ENCODE data around the gene TMEM218. TPM values are rescaled to one million over a fixed set of nuclear protein-coding genes. Genes with fewer than 3 reads are reported as not detected.

Gene TMEM218
- total and polyA plus RNA-seq, 2 experiments from 2014 or later = 30.1 to 44.9 TPM

GRCh38 chr11:125123194-125123946 is 11.9 kb upstream of the TMEM218 start:
- Histone ChIP-seq H3F3A (ENCODE audit: insufficient read depth) (no peaks in the 10 kb centered on the region), H3K4me1 (ENCODE audit: insufficient read depth) (no peaks in the 10 kb centered on the region), H3K79me2 (ENCODE audit: insufficient read depth) (no peaks in the 10 kb centered on the region), H3K36me3 (ENCODE audit: low read depth) (no peaks in the 10 kb centered on the region), H3K9ac (no peak overlapping the region), H3K9me2 (ENCODE audit: insufficient read depth) (no peaks in the 10 kb centered on the region), H3K27me3 (replicated peaks; ENCODE audit: insufficient read depth) (no peaks in the 10 kb centered on the region), H3K27ac (no peak overlapping the region), H4K20me1 (ENCODE audit: insufficient read depth) (no peaks in the 10 kb centered on the region), H2AFZ (peak overlapping the region; percentile 94), H3K4me2 (ENCODE audit: unreplicated experiment) (no peak overlapping the region), H3K4me3 (0 out of 2 replicates have a peak overlapping the region, but pooled peaks have one; percentile 24), H3K9me3 (ENCODE audit: low read depth) (no peaks in the 10 kb centered on the region)
- WGBS, 2 experiments (ENCODE audit: low coverage in 1 of 2, low lambda C conversion rate in 2 of 2, missing lambda C conversion rate in 2 of 2) = 87 to 88% methylated on average over 4 of the region's 4 CpGs
- TF ChIP-seq EZH2phosphoT487 (IDR thresholded peaks at IDR 0.05; ENCODE audit: insufficient read depth, low read depth) (no peak), EZH2 (IDR thresholded peaks at IDR 0.05; ENCODE audit: insufficient read depth, poor library complexity, severe bottlenecking) (no peak)
- in situ Hi-C loops (cut with MboI) = no loop called here
- DNase-seq = no peak

GRCh38 chr11:125117429-125117828 is 6.0 kb upstream of the TMEM218 start:
- peak overlapping the region; percentile 42; the same call in 1 of the 2 replicates for H2AFZ ChIP-seq
- H3K9me3 ChIP-seq (ENCODE audit: low read depth) = no peaks in the 10 kb centered on the region
- no peak overlapping the region for H3K4me3 ChIP-seq
- H3F3A ChIP-seq (ENCODE audit: insufficient read depth) = no peaks in the 10 kb centered on the region
- H3K4me1 ChIP-seq (ENCODE audit: insufficient read depth) = no peaks in the 10 kb centered on the region
- no peak overlapping the region for H3K4me2 ChIP-seq (ENCODE audit: unreplicated experiment)
- no peak overlapping the region for H3K27ac ChIP-seq
- no peak for DNase-seq
- no peak for TF ChIP-seq EZH2phosphoT487 (IDR thresholded peaks at IDR 0.05; ENCODE audit: insufficient read depth, low read depth)
- H3K79me2 ChIP-seq (ENCODE audit: insufficient read depth) = no peaks in the 10 kb centered on the region
- no peaks in the 10 kb centered on the region for H3K27me3 ChIP-seq (replicated peaks; ENCODE audit: insufficient read depth)
- H3K9me2 ChIP-seq (ENCODE audit: insufficient read depth) = no peaks in the 10 kb centered on the region
- in situ Hi-C loops (cut with MboI) = no loop called here
- H3K36me3 ChIP-seq (ENCODE audit: low read depth) = no peaks in the 10 kb centered on the region
- 9% methylated on average over 4 of the region's 4 CpGs for WGBS, 2 experiments (ENCODE audit: low coverage in 1 of 2, low lambda C conversion rate in 2 of 2, missing lambda C conversion rate in 2 of 2)
- H4K20me1 ChIP-seq (ENCODE audit: insufficient read depth) = no peaks in the 10 kb centered on the region
- no peak overlapping the region for H3K9ac ChIP-seq

- Histone ChIP-seq H3K9me2 (ENCODE audit: insufficient read depth) (no peaks in the 10 kb centered on the region), H4K20me1 (ENCODE audit: insufficient read depth) (no peaks in the 10 kb centered on the region), H3K79me2 (ENCODE audit: insufficient read depth) (peaks cover 18% of the 10 kb centered on the region), H3K4me3 (no peak overlapping the region), H3F3A (ENCODE audit: insufficient read depth) (no peaks in the 10 kb centered on the region), H3K4me2 (ENCODE audit: unreplicated experiment) (no peak overlapping the region), H2AFZ (no peak overlapping the region), H3K27me3 (replicated peaks; ENCODE audit: insufficient read depth) (no peaks in the 10 kb centered on the region), H3K4me1 (ENCODE audit: insufficient read depth) (peaks cover 8% of the 10 kb centered on the region; the same call in 1 of the 2 replicates), H3K9ac (no peak overlapping the region), H3K27ac (no peak overlapping the region), H3K36me3 (ENCODE audit: low read depth) (no peaks in the 10 kb centered on the region), H3K9me3 (ENCODE audit: low read depth) (no peaks in the 10 kb centered on the region)
- WGBS, 2 experiments (ENCODE audit: low coverage in 1 of 2, low lambda C conversion rate in 2 of 2, missing lambda C conversion rate in 2 of 2) = 15 to 19% methylated on average over 8 of the region's 8 CpGs
- in situ Hi-C loops (cut with MboI) = no loop called here
- TF ChIP-seq EZH2phosphoT487 (IDR thresholded peaks at IDR 0.05; ENCODE audit: insufficient read depth, low read depth) = no peak
- no peak for TF ChIP-seq EZH2 (IDR thresholded peaks at IDR 0.05; ENCODE audit: insufficient read depth, poor library complexity, severe bottlenecking)
- DNase-seq = peak; percentile 52
Observed at GRCh38 chr11:125114518-125114917, 3.1 kb upstream of the TMEM218 start.

- in situ Hi-C loops (cut with MboI) = no loop called here
- Histone ChIP-seq H3K36me3 (ENCODE audit: low read depth) (no peaks in the 10 kb centered on the region), H3K27ac (peak overlapping the region; percentile 40), H3F3A (ENCODE audit: insufficient read depth) (no peaks in the 10 kb centered on the region), H3K9me2 (ENCODE audit: insufficient read depth) (no peaks in the 10 kb centered on the region), H3K79me2 (ENCODE audit: insufficient read depth) (peaks cover 20% of the 10 kb centered on the region), H3K4me1 (ENCODE audit: insufficient read depth) (peaks cover 8% of the 10 kb centered on the region; the same call in 1 of the 2 replicates), H2AFZ (peak overlapping the region; percentile 97), H3K4me3 (peak overlapping the region; percentile 61), H4K20me1 (ENCODE audit: insufficient read depth) (no peaks in the 10 kb centered on the region), H3K9ac (peak overlapping the region; percentile 58), H3K4me2 (ENCODE audit: unreplicated experiment) (peak overlapping the region; percentile 61), H3K9me3 (ENCODE audit: low read depth) (no peaks in the 10 kb centered on the region), H3K27me3 (replicated peaks; ENCODE audit: insufficient read depth) (no peaks in the 10 kb centered on the region)
- TF ChIP-seq EZH2 (IDR thresholded peaks at IDR 0.05; ENCODE audit: insufficient read depth, poor library complexity, severe bottlenecking) (no peak), EZH2phosphoT487 (IDR thresholded peaks at IDR 0.05; ENCODE audit: insufficient read depth, low read depth) (no peak)
- DNase-seq = no peak
- 65 to 72% methylated on average over 9 of the region's 9 CpGs for WGBS, 2 experiments (ENCODE audit: low coverage in 1 of 2, low lambda C conversion rate in 2 of 2, missing lambda C conversion rate in 2 of 2)
Observed at GRCh38 chr11:125112208-125112604, 780 bp upstream of the TMEM218 start.

All from GM23248 (cell line).